ENCODE measurements around the gene CZIB.
A peak's percentile ranks its signal among the peaks of the same experiment; 100 is the strongest.
"Not testable (repeated sequence)": the region's sequence is repeated elsewhere in the genome, so short reads cannot be mapped to it uniquely, and the experiment has no call there.

The CZIB gene

DNA sequence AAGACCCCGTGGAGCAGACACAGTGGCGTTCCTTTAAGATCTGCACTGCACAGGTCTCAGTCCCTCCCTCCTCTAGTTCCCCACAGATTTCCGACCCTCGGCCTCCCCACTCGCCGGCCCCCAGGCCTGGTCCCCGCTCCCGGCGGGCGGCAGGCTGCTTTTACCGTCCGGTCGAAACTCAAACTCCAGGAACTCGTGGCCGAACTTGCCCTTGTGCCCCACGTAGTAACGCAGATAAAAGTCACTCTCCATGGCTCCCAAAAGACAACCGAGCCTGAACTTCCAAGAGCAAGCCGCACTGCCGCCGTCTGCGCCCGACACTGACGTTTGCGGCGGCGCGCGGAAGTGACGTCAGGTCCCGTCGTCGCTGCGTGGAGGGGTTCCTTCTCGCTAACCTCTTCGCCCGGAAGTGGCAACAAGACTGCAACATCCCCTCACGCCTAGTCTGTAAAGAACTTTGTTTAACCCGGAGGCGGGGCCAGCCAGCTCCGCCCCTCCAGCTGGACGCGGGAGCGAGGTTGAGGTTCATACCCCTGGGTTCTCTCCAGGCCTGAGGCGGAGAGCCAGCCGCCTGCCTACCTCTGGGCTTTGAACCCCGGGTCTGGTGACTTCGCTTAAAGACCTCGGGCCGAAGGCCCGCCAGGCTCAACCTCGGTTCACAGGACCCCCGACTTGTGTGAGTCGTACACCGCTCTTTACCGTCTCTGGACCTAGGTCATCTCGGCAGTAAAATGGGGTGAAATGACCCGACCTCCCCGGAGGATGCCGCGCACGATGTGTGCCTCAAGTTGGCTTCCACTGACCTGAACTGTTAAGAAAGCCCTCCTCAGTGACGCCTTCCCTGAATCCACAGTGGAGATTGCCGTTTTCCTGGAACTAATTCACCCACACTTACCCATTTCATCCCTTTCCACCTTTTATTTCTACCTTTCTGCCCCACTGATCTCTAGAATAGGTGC is 18.0 kb upstream of the CZIB start, which contains the start of gene MAGOH:
MAGOH (minus strand) TSS at position 322 of the 959 bp plus-strand sequence; CDS start at position 252, 70 bp downstream.
- peak; percentile 84 to 94 for DNase-seq (ENCODE audit: low read depth in 2 of 2)

DNA sequence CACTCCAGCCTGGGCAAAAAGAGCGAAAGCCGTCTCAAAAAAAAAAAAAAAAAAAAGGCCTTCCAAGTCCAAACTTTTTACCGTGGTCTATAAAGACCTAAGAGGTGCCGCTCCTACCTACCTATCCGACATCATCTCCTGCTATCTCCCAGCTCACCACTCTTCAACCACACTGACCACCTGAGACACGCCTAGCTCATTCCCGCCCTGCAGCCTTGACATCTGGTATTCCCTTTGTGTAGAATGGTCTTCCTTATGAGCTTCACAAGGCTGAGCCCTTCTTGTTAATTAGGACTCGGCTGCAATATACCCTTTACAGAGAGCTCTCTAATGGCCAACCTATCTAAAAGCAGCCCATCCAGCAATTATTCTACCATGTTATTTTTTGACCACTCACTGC is 17.2 kb upstream of the CZIB start:
- no peak for DNase-seq (ENCODE audit: low read depth in 2 of 2)

DNA sequence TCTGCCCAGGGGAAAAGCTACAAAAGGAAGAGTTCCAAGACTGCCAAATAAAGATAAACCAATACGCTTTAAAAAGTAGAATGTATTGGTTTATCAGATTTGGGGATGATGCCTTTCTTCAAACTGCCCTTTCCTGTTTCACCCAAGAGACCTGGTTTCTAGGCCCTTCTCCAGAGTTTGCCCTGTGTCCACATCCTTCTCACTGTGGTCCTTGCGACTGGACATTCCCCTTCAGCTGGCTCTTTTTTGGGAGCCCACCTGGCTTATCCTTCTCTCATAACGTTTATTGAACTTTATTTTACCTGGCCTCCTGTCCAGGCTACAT is 490 bp upstream of the CZIB start:
- no peak for DNase-seq (ENCODE audit: low read depth in 2 of 2)

DNA sequence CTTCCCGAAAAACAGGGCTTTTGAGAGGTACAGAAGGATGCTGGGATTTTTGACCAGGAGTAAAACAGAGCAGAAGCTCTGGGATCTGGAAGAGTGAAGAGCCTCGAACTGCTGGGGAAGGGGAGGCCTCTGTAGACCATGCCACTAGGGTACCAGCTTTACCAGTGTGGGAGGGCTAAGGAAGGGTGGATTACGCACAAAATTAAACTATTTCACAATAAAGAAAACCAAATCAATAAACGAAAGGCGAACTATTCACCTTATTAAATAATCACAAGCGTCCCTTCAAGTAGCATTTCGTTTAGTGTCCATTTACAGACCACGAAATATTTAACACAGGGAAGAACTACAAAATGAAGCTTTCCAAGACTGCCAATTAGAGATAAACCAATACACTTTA is 723 bp downstream of the CZIB start:
- DNase-seq (ENCODE audit: low read depth in 2 of 2) = no peak

DNA sequence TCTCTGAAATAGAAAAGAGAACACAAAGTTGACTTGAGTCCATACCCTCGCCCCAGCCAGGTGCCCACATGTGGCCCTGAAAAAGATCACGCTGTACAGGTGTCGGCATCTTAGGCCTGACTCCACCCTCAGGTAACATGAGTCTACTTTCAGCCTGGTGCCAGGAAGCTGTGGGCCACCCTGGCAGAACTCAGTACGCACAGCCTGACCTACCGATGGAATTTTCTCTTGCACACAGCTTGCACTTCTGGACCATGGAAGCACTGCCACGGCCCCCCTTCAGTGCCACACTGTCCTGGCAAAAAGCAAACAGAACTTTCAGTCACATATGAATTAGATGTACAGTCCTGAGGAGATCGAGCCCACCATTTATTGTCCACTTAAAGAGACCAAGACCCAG is 2.2 kb downstream of the CZIB start:
- no peak for DNase-seq (ENCODE audit: low read depth in 2 of 2)

- DNase-seq (ENCODE audit: low read depth in 2 of 2) = no peak
These were observed 6.0 kb downstream of the CZIB start for GRCh38 chr1:53214376-53214940.

DNA sequence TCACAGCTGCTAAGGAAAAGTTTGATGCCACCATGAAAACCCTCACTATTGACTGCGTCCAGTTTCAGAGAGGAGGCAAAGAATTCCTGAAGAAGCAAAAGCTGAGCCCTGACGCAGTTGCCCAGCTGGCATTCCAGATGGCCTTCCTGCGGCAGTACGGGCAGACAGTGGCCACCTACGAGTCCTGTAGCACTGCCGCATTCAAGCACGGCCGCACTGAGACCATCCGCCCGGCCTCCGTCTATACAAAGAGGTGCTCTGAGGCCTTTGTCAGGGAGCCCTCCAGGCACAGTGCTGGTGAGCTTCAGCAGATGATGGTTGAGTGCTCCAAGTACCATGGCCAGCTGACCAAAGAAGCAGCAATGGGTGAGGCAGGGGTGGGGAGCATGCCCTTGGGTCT is 9.5 kb downstream of the CZIB start:
- DNase-seq (ENCODE audit: low read depth in 2 of 2) = no peak

- DNase-seq (ENCODE audit: low read depth in 2 of 2) = no peak
These were observed 10.1 kb downstream of the CZIB start for GRCh38 chr1:53210352-53210751.

- DNase-seq (ENCODE audit: low read depth in 2 of 2) = no peak
These were observed 12.7 kb downstream of the CZIB start for GRCh38 chr1:53207726-53208125.

GRCh38 chr1:53206735-53207379 is 13.6 kb downstream of the CZIB start:
- DNase-seq (ENCODE audit: low read depth in 2 of 2) = no peak

DNA sequence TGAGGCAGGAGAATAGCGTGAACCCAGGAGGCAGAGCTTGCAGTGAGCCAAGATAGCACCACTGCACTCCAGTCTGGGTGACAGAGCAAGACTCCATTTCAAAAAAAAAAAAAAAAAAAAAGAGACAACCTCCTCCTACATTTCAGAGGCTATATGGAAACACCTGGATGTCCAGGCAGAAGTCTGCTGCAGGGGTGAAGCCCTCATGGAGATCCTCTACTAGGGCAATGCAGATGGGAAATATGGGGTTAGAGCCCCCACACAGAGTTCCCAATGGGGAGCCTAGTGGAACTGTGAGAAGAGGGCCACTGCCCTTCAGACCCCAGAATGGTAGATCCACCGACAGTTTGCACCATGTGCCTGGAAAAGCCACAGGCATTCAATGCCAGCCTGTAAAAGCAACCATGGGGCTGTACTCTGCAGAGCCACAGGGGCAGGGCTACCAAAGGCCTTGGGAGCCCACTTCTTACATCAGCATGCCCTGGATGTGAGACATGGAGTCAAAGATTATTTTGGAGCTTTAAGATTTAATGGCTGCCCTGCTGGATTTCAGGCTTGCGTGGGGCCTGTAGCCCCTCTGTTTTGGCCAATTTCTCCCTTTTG is 14.2 kb downstream of the CZIB start:
- DNase-seq (ENCODE audit: low read depth in 2 of 2) = not testable (repeated sequence)

GRCh38 chr1:53205496-53205895 is 14.9 kb downstream of the CZIB start:
- DNase-seq (ENCODE audit: low read depth in 2 of 2) = not testable (repeated sequence)

DNA sequence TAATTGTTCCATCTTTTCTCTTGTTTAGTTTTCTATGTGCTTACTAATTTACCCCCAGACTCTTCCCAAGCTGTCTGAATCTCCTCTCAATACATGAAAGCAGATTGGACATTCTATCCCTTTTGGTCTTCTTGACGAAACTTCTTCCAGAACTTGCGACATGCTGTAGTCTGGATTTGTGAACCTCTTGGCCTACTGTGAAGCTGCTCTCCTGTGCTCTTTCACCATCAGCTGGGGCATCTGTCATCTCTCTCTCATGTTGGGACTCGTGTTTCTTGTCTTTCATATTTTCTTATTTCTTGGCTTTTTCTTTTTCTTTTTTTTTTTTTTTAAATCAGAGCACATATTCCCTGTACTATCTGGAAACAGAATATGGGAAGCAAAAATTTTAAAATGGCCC is 17.0 kb downstream of the CZIB start:
- DNase-seq (ENCODE audit: low read depth in 2 of 2) = no peak

GRCh38 chr1:53198241-53198651 is 22.2 kb downstream of the CZIB start:
- DNase-seq (ENCODE audit: low read depth in 2 of 2) = no peak

DNA sequence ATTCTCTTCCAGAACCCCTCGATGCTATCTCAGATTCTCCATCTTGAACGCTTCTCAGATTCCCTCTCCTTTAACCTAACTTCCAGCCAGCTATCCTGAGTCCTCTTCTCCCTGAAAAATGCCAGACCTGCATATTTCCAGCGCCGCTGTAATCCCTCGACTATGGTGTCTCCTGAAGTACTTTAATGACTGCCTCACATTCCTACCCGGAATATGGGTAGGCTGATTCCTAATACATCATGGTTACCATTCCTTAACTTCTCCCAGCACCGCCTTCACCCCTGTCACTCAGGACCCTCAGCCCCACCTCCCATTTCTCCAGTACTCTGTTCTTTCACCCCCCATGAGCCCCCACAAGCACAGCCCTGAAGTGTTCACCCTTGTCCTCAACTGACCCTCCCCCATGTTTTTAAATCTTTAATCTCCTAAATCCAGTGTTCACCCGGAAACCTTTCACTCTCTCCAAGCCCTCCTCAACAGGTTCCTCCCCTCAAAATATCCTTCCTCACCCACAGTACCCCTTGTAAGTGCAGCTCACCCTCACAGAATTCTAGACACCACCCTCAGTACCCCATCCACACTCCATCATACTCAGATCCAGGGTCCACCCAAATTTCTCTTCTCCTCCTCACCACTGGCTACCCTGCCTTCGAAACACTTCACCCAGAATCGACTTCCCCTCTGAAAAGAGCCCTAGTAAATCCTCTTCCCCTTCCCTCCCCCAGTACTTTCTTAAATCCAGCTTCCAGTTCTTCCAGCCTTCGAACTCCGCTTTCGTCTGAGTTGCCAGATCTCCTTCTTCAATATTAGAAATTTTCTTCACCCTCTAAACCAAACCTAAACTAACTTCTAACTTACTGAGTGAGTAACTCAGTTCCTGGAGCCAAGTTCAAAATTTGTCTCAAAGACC is 22.9 kb downstream of the CZIB start:
- DNase-seq (ENCODE audit: low read depth in 2 of 2) = no peak

- DNase-seq (ENCODE audit: low read depth in 2 of 2) = peak; percentile 88 to 95
These were observed 23.7 kb downstream of the CZIB start, which contains the start of gene CPT2 for GRCh38 chr1:53196485-53197290. CPT2 (plus strand) TSS chr1:53196824; CDS start chr1:53196944, 120 bp downstream.

DNA sequence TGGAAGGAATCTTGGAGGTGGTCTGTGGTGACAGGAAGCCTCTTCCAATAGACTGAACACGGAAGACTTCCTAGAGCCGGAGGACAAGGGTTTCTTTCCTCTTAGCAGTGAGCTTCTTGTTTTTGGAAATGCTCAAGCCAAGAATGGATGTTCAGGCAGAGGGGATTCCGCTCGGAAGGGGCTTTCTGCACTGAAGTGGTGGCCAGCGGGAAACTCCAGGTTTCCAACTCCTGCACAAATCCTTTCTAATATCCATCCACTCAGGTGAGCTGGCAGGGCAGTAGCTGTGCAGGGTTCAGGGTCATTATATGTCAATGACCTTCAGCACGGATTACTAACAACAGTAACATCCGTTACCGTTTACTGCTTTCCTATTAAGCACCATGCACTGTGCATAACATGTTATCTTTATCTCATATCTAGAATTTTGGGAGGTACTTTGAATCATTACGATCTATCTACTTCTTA is 24.4 kb downstream of the CZIB start:
- no peak for DNase-seq (ENCODE audit: low read depth in 2 of 2)

DNA sequence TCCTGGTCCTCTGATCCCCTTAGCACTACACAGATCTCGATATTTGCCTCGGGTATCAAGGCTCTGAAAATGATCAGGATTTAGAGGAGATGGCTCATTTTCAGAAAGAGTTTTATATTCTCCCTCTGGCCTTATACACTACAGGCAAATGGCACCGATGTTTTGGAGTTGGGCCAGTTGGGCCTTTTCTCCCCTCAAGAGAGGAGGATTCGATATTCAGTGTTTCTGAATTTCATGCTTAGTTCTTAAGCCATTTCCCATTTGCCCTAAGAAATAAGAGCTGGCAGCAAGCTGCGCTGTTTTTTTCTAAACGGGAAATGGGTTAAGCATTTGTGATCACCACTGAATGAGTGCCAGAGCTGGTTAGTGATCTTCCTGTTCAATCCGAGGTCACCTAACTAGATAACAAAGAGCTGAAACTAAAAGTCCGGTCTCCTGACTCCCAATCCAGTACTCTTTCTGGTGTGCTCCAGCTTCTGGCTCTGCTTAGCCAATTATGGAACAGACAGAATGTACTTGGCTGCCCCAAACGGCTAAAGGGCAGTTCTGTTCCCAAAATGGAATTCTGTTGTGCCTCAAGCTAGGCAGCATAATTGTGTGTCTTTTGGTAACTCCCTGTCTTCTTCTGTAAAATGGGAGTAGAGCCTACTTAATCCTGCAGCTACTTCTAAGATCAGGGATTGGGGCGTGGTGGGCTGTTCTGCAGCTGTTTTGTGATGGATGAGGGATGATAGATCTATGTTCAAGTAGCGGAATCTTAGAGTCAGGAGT is 25.0 kb downstream of the CZIB start:
- DNase-seq (ENCODE audit: low read depth in 2 of 2) = no peak

DNA sequence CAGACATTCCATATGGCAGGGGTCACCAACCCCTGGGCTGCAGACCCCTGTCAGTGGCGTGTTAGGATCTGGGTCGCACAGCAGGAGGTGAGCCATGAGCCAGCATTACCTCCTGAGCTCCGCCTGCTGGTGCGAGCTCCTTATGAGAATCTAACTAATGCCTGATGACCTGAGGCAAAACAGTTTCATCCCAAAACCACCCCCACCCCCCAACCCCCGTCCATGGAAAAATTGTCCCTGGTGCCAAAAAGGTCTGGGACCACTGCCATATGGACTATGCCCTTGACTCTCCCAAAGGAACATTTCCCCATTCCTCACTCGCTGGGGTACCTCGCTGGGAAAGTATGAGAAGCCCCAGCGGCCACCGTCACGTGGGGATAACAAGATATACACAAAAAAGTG is 30.2 kb downstream of the CZIB start:
- DNase-seq (ENCODE audit: low read depth in 2 of 2) = no peak

Measured in stimulated activated CD8-positive, alpha-beta memory T cell treated with anti-CD3 and anti-CD28 coated beads, Interleukin-2, amount 100 ng/mL, for 48 hours (primary cell).